NCI-H82 treated with DMSO at 0.1 percent for 48 hours (cell line): ENCODE results near the gene YEATS2.
"Not testable (repeated sequence)": the region's sequence is repeated elsewhere in the genome, so short reads cannot be mapped to it uniquely, and the experiment has no call there.

ENCODE experiments used
- DNase-seq: peaks from one replicate; lab custom pipeline; 2025; ENCODE audit not compliant: unreplicated experiment; lab: John Stamatoyannopoulos, UW

Gene YEATS2

GRCh38 chr3:183775781-183776180, 78.2 kb downstream of the YEATS2 start:
- no peak for DNase-seq

- DNase-seq: not testable (repeated sequence)
Measured at GRCh38 chr3:183776451-183776850, 78.9 kb downstream of the YEATS2 start.

GRCh38 chr3:183777016-183777618, 79.5 kb downstream of the YEATS2 start:
- no peak for DNase-seq

- DNase-seq: no peak
Measured at GRCh38 chr3:183779896-183780465, 82.4 kb downstream of the YEATS2 start.

GRCh38 chr3:183781246-183781645, 83.6 kb downstream of the YEATS2 start:
- DNase-seq: no peak

GRCh38 chr3:183782576-183783276, 85.1 kb downstream of the YEATS2 start:
- no peak for DNase-seq

GRCh38 chr3:183784503-183784902, 86.9 kb downstream of the YEATS2 start:
- not testable (repeated sequence) for DNase-seq

- DNase-seq: no peak
Measured at GRCh38 chr3:183789826-183790225, 92.2 kb downstream of the YEATS2 start.

GRCh38 chr3:183790700-183791099, 93.1 kb downstream of the YEATS2 start:
- no peak for DNase-seq

- no peak for DNase-seq
Measured at GRCh38 chr3:183792976-183793375, 95.4 kb downstream of the YEATS2 start.

- DNase-seq: no peak
Measured at GRCh38 chr3:183794452-183794851, 96.9 kb downstream of the YEATS2 start.

- no peak for DNase-seq
Measured at GRCh38 chr3:183796372-183796771, 98.8 kb downstream of the YEATS2 start.

GRCh38 chr3:183797996-183798395, 100.4 kb downstream of the YEATS2 start:
- no peak for DNase-seq

GRCh38 chr3:183799461-183799860, 101.9 kb downstream of the YEATS2 start:
- DNase-seq: no peak

- DNase-seq: no peak
Measured at GRCh38 chr3:183800243-183800863, 102.8 kb downstream of the YEATS2 start.

- DNase-seq: no peak
Measured at GRCh38 chr3:183801601-183802000, 104.0 kb downstream of the YEATS2 start.

- DNase-seq: no peak
Measured at GRCh38 chr3:183802989-183803388, 105.4 kb downstream of the YEATS2 start.

GRCh38 chr3:183807209-183807728, 109.7 kb downstream of the YEATS2 start:
- no peak for DNase-seq

GRCh38 chr3:183807881-183808280, 110.3 kb downstream of the YEATS2 start:
- no peak for DNase-seq

GRCh38 chr3:183808355-183808754, 110.8 kb downstream of the YEATS2 start:
- no peak for DNase-seq

GRCh38 chr3:183809270-183809669, 111.7 kb downstream of the YEATS2 start:
- DNase-seq: no peak
